ENCODE data around the gene DNAH1.

GRCh38 chr3:52407779-52408178 lies 91.7 kb downstream of the DNAH1 start:
- TF ChIP-seq POLR2A (IDR thresholded peaks at IDR 0.05) (no peak), CTCF (IDR thresholded peaks at IDR 0.05) (no peak), EP300 (IDR thresholded peaks at IDR 0.05) (no peak)

Measured in gastroesophageal sphincter (tissue), 3 donors.